Smooth muscle cell (in vitro differentiated cells): ENCODE measurements around the gene KLK14. TPM values are rescaled to one million over a fixed set of nuclear protein-coding genes. Genes with fewer than 3 reads are reported as not detected.
A peak's percentile ranks its signal among the peaks of the same experiment; 100 is the strongest.

Experiments
- DNase-seq: peaks from one replicate; lab custom pipeline; 2025; ENCODE audit not compliant: unreplicated experiment; lab: John Stamatoyannopoulos, UW
- H2AFZ ChIP-seq: fragments of 200-600 bp; sonication (generic); 2 replicates; pipeline ENCODE4 v1.6.0; 2016; ENCODE audit warnings: antibody characterized with exemption, low read depth, mild to moderate bottlenecking
- H3F3A ChIP-seq: fragments of 200-600 bp; sonication (generic); 2 replicates; pipeline ENCODE4 v1.6.0; 2017; ENCODE audit warnings: antibody characterized with exemption, low read depth
- H3K27ac ChIP-seq: fragments of 200-600 bp; sonication (generic); 2 replicates; pipeline ENCODE4 v1.5.1; 2016; ENCODE audit warnings: low read depth, mild to moderate bottlenecking
- H3K27me3 ChIP-seq: fragments of 200-600 bp; sonication (generic); 2 replicates; pipeline ENCODE4 v1.6.1; 2016; ENCODE audit warnings: low read depth, mild to moderate bottlenecking
- H3K36me3 ChIP-seq: fragments of 200-600 bp; sonication (generic); 2 replicates; pipeline ENCODE4 v1.5.1; 2016; ENCODE audit warnings: low read depth
- H3K4me1 ChIP-seq: fragments of 200-600 bp; sonication (generic); 2 replicates; pipeline ENCODE4 v1.5.1; 2016; ENCODE audit warnings: low read depth
- H3K4me2 ChIP-seq: fragments of 200-600 bp; sonication (generic); 2 replicates; pipeline ENCODE4 v1.6.0; 2016; ENCODE audit warnings: mild to moderate bottlenecking
- H3K4me3 ChIP-seq: fragments of 200-600 bp; sonication (generic); 2 replicates; pipeline ENCODE4 v1.5.1; 2016; ENCODE audit warnings: mild to moderate bottlenecking
- H3K79me2 ChIP-seq: fragments of 200-600 bp; sonication (generic); 2 replicates; pipeline ENCODE4 v1.6.0; 2016; ENCODE audit warnings: low read depth, mild to moderate bottlenecking
- H3K9ac ChIP-seq: fragments of 200-600 bp; sonication (generic); 2 replicates; pipeline ENCODE4 v1.6.0; 2016; ENCODE audit warnings: low read depth
- H3K9me3 ChIP-seq: fragments of 200-600 bp; sonication (generic); replicated peaks from 2 replicates; pipeline ENCODE4 v1.5.1; 2016; ENCODE audit warnings: low read depth
- H4K20me1 ChIP-seq: fragments of 200-600 bp; sonication (generic); 2 replicates; pipeline ENCODE4 v1.6.0; 2016; ENCODE audit warnings: low read depth
- CTCF ChIP-seq: fragments of 200-600 bp; sonication (generic); IDR thresholded peaks from 2 replicates; pipeline ENCODE4 v1.5.1; 2017; ENCODE audit warnings: borderline replicate concordance, mild to moderate bottlenecking, antibody characterized with exemption; ENCODE audit not compliant: insufficient read depth, poor library complexity, severe bottlenecking
- WGBS: methylation state at CpG from one replicate; pipeline ENCODE4 v1.1.7; 2016; ENCODE audit warnings: low lambda C conversion rate; 5-methylcytosine and 5-hydroxymethylcytosine counted together
- polyA plus RNA-seq: library from polyadenylated mRNA; unstranded; fragments of >200 nt; fragmentation: Nextera tagmentation; extraction: Ambion mirVana; gene quantifications from 2 replicates; pipeline ENCODE4 v1.2.1, GENCODE V29; 2016
- total RNA-seq: library from RNA; depleted of rRNA; stranded (reverse); fragments of >200 nt; gene quantifications from 2 replicates; pipeline ENCODE4 v1.2.3, GENCODE V29; 2014

KLK14 gene
- total and polyA plus RNA-seq, 2 experiments from 2014 or later: 7.7 to 12.3 TPM

DNA sequence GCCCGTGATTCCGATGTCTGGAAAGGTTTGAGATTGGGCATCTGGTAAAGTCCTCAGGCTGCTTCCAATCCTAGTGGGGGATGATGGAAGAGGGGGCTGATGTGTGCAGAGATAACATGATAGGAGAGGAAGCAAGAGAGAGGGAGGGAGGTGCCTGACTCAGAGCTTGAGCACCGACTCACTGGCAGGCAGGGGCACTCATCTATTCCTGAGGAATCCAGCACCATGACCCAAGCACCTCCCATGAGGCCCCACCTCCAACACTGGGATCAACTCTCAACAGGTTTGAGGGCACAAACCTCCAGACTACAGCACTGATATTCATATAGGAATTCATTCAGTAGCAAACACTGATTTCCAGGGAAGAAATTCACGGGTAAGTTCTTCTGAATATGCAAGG, 36.4 kb upstream of the KLK14 start:
- no peaks in the 10 kb centered on the region for H3K36me3 ChIP-seq
- WGBS: 75% methylated on average over 4 of the region's 4 CpGs
- peaks cover 8% of the 10 kb centered on the region for H3K27me3 ChIP-seq
- TF ChIP-seq CTCF: no peak
- H3K4me2 ChIP-seq: no peak overlapping the region
- H3K9me3 ChIP-seq: no peaks in the 10 kb centered on the region
- H4K20me1 ChIP-seq: no peaks in the 10 kb centered on the region
- no peak overlapping the region for H2AFZ ChIP-seq
- no peaks in the 10 kb centered on the region for H3F3A ChIP-seq
- H3K4me3 ChIP-seq: no peak overlapping the region
- DNase-seq: no peak
- H3K9ac ChIP-seq: no peak overlapping the region
- no peak overlapping the region for H3K27ac ChIP-seq
- no peaks in the 10 kb centered on the region for H3K4me1 ChIP-seq
- no peaks in the 10 kb centered on the region for H3K79me2 ChIP-seq

DNA sequence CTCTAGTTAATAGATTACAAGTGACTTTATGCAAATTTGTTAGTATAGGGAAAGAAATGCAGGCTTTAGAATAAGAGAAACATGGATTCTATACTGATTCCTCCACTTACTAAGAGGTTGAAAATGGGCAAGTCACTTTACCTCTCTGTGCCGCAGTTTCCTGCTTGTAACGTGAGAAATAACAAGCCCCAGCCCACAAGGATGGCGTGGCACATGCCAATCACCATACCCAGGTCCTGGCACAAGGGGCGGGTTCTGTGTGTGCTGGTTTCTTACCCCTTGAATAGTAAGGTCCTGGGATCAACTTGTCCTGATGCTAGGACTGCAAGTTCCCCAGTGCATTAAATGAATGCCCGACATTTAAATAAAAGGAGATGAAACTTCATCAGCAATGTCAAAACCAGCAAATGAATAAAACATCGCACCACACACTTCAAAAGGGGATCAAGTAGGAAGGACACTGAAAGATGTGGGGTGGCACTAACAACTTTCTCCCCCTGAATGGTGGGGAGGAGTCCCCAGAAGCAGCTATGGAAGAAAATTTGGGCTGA, 34.1 kb upstream of the KLK14 start:
- TF ChIP-seq CTCF: no peak
- no peaks in the 10 kb centered on the region for H3K79me2 ChIP-seq
- WGBS: 86% methylated on average over 6 of the region's 6 CpGs

DNA sequence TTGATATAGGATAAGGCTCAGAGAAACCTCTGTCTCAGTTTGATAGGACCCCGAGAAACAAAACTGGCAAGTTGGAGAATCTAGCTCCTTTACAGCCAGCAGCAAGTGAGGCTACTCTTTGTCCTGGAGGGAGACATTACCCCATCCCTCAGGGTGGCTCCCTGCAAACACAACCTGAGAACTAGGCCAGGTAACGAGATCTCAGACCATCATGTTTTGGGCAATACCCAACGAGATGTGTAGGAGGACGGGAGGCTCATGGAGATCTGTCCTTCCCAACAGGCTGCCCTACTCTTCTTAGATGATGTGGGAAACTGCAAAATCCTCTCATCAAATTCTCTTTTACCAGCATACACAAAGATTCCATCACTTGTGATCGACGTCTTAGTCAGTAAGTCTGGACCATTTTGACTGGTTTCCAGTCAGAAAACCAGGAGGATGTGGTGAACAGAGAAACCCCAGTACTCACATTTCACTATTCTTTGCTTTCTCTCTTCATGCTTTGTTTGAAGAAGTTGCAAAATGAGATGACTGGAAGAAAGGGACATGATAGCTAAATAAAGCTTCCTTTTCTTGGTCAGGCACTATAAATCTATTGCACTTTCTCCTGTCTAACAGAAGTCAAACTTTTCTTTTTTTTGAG, 31.5 kb upstream of the KLK14 start:
- Histone ChIP-seq H2AFZ (no peak overlapping the region), H3K4me3 (no peak overlapping the region), H3K4me2 (no peak overlapping the region), H3K79me2 (no peaks in the 10 kb centered on the region), H3K9me3 (no peaks in the 10 kb centered on the region), H3K27me3 (peaks cover 10% of the 10 kb centered on the region), H4K20me1 (no peaks in the 10 kb centered on the region), H3K4me1 (no peaks in the 10 kb centered on the region), H3K27ac (no peak overlapping the region), H3K36me3 (no peaks in the 10 kb centered on the region), H3F3A (no peaks in the 10 kb centered on the region), H3K9ac (no peak overlapping the region)
- no peak for DNase-seq
- no peak for TF ChIP-seq CTCF
- WGBS: 89% methylated on average over 6 of the region's 6 CpGs

More for the DNA sequence above, 34.1 kb upstream of the KLK14 start:
- Histone ChIP-seq H3F3A (no peaks in the 10 kb centered on the region), H2AFZ (no peak overlapping the region), H3K27ac (no peak overlapping the region), H4K20me1 (no peaks in the 10 kb centered on the region), H3K4me3 (no peak overlapping the region), H3K4me2 (no peak overlapping the region), H3K9ac (no peak overlapping the region), H3K9me3 (no peaks in the 10 kb centered on the region), H3K4me1 (no peaks in the 10 kb centered on the region), H3K36me3 (no peaks in the 10 kb centered on the region), H3K27me3 (peaks cover 10% of the 10 kb centered on the region)
- DNase-seq: no peak

- no peaks in the 10 kb centered on the region for H3K36me3 ChIP-seq
- H3F3A ChIP-seq: no peaks in the 10 kb centered on the region
- 49% methylated on average over 6 of the region's 6 CpGs for WGBS
- peaks cover 8% of the 10 kb centered on the region for H3K27me3 ChIP-seq
- no peaks in the 10 kb centered on the region for H4K20me1 ChIP-seq
- H3K4me1 ChIP-seq: peaks cover 5% of the 10 kb centered on the region
- H3K4me2 ChIP-seq: no peak overlapping the region
- no peak for DNase-seq
- H3K79me2 ChIP-seq: peaks cover 9% of the 10 kb centered on the region
- H3K27ac ChIP-seq: no peak overlapping the region
- no peak overlapping the region for H2AFZ ChIP-seq
- no peak overlapping the region for H3K9ac ChIP-seq
- H3K4me3 ChIP-seq: no peak overlapping the region
- H3K9me3 ChIP-seq: no peaks in the 10 kb centered on the region
- TF ChIP-seq CTCF: peak; percentile 11
Measured at GRCh38 chr19:51111606-51112005, 28.9 kb upstream of the KLK14 start.
